ENCODE measurements around the gene HTT.
A peak's percentile ranks its signal among the peaks of the same experiment; 100 is the strongest.
"Not testable (repeated sequence)": the region's sequence is repeated elsewhere in the genome, so short reads cannot be mapped to it uniquely, and the experiment has no call there.

The HTT gene

DNA sequence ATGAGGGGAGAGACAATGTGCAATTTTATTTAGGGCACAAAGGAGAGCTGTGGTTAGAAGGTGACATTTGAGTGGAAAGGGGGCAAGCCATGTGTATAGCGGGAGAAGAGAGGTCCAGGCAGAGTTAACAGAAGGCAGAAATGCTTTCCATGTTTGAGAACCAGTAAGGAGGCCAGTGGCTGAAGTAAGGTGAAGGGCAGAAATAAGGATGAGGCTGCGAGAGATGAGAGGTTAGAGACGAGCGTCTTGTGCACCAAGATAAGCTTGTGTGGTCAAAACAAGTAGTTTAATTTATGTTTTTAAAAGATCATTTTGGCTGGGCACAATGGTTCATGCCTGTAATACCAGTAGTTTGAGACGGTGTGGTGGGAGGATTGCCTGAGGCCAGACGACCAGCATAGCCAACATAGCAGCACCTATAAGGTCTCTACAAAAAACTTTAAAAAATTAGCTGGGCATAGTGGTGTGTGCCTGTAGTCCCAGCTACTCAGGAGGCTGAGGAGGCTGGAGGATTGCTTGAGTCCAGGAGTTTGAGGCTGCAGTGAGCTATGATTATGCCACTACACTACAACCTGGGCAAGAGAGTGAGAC lies 8.5 kb downstream of the HTT start:
- DNase-seq = no peak

DNA sequence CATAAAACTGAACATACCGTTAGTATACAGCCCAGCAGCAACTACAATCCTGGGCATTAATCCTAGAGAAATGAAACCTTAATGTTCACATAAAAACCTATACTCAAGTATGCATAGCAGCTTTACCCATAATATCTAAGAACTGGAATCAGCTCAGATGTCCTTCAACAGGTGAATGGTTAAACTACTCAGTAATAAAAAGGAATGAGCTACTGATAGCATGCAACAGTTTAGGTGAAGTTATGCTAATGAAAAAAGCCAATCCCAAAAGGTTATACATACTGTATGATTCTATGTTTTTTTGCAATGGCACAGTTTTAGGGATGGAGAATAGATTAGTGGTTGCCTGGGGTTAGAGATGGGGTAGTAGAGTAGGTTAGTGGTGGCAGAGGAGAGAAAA lies 9.3 kb downstream of the HTT start:
- DNase-seq = no peak

DNA sequence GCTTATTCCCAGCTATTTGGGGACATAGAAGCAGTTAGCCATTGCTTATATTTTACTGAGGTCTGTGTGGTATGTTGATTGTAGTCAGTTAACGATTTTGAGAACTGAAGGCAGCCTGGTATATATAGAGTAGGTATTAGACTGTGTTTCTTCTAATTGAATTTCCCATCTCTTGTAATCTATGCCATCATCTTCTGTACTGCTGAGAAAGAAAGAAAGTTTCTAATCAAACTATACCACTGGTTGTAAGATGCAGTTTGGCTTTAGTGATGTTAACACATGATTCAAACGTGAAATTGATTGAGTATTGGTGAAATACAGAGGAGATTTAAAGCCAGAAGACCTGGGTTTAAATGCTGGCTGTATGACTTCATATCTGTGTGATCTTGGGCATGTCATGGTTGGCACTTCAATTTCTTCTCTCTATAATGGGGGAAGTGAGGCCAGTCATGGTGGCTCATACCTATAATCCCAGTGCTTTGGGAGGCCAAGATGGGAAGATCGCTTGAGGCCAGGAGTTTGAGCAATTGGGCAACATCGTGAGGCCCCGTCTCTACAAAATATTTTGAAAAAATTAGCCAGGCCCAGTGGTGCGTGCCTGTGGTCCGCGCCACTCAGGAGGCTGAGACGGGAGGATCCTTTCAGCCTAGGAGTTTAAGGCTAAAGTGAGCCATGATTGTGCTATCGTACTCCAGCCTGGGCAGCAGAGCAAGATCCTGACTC lies 11.6 kb downstream of the HTT start:
- no peak for DNase-seq

DNA sequence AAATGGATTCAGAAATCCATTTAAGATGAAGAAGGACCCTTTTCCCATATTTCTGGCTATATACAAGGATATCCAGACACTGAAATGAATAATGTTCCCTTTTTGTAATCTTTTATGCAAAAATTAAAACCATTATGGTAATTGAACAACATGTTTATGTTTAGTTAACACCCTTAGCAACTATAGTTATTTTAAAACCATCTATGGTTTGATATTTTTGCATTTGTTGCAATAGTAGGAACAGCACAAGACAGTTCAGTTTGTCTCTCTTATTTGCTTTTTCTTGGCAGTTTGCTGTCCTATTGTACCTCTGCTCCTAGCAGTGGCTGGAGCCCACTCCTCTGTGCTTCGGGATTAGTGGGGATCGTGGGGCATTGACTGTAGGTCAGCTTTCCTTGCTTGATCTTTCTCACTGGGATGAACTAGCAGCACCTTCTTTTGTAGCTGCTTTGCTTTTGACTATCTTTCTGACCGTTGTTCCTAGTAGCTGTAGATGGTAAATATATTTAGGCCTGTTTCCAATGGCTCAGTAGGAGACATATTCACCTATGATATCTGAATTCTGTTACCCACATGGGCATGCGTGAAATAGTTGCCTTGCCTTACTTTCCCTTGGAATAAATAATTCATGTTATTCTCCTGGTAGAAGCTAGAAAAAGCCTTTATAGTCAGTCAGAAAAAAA lies 12.8 kb downstream of the HTT start:
- no peak for DNase-seq

DNA sequence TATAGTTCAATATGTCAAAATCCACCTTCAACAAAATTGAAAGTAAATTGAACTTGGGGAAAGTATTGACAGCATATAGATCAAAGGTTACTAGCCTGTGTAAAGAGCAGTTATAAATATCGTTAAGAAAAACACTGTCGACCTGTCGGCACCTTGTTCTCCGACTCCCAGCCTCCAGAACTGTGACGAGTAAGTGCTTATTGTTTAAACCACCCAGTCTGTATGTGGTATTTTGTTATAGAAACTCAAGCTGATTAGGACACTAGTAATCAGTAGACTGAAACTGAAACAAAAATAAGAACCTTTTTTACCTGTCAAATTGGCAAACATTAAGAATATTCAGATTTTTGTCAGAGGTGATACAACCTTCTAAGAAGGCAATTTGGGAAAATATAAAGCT lies 17.0 kb downstream of the HTT start:
- DNase-seq = no peak

DNA sequence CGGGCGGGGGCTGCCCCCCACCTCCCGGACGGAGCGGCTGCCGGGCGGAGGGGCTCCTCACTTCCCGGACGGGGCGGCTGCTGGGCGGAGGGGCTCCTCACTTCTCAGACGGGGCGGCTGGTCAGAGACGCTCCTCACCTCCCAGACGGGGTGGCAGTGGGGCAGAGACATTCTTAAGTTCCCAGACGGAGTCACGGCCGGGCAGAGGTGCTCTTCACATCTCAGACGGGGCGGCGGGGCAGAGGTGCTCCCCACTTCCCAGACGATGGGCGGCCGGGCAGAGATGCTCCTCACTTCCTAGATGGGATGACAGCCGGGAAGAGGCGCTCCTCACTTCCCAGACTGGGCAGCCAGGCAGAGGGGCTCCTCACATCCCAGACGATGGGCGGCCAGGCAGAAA lies 20.2 kb downstream of the HTT start:
- DNase-seq = not testable (repeated sequence)

DNA sequence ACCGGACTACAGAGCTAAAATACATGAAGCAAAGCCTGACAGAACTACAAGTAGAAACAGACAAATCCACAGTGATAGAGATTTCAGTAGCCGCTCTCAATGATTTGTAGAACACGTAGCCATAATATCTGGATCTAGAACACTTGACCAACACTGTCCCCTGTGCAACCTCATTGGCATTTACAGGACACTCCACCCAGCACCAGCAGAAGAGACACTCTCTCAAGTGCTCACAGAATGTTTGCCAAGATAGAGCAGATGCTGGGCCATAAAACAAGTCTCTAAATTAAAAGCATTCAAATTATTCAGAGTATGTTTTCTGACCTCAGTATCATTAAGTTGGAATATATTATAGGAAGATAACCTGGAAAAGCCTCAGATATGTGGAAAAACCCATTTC lies 21.7 kb downstream of the HTT start:
- no peak for DNase-seq

DNA sequence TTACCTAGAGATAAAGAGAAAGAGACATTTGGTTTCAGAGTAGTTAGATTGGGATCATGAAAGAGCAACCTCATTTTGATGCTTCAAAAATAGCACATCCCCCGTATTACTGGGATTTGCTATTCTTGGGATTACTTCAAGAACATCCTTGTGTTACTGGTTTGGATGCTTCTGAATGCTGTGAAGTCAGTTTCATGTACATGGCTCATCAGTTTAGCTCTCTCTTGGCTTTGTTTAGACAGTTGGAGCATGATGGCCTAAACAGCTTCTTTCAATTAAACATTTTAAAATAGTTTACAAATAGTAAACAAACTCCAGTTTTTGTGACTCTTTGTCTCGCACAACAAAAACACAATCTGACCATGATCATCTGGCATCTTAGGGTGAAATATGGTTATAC lies 23.9 kb downstream of the HTT start:
- no peak for DNase-seq

DNA sequence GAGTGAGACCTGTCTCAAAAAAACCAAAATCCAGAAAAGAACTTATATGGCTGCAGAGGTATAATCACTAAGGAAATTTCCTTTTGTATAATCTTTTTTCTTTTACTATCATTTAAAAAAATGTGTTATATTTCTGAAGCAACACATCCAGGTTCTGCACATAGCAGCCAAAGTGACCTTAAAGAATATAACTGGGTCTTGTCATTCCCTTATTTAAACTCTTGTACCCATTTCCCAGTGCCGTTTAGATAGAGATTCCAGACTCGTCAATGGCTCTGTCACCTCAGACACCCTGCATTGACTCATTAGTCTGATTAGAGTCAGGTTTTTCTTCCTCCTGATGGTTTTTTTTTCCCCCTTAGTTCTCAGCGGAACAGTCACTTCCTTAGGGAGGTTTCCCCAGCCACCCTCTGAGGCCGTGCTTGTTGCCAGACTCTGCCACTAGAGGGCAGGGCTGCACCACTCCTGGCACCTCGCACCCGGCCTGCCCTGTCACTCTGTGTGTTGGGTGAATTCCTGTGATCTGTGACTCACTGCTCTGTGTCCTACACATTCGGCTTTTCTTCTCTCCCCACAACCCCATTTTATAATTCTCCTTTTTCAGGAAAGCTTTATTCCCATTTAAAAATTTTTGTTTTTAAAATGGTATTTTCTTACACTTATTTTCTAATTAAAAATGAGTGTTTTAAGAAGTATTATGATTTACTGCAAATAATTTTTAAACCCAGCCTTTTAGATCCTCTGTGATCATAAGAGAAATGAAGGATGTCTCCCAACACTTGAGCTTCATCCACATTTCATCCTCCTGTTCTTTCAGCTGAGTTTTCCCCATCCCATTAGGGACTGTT lies 32.1 kb downstream of the HTT start:
- DNase-seq = peak; percentile 94 to 96 (median 94)

DNA sequence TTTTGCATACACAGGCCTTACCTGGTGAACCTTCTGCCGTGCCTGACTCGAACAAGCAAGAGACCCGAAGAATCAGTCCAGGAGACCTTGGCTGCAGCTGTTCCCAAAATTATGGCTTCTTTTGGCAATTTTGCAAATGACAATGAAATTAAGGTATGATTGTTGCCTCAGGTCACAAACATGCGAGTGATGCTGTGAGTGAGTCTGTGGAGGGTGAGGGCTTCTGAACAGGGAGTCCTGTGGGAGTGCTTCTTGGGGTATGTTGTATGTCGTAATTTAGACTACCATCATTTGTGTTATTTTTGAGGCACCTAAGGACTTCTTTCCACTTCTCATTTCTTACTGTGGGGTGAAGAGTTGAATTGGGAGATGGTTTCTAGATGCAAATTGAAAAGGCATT lies 32.8 kb downstream of the HTT start:
- no peak for DNase-seq

DNA sequence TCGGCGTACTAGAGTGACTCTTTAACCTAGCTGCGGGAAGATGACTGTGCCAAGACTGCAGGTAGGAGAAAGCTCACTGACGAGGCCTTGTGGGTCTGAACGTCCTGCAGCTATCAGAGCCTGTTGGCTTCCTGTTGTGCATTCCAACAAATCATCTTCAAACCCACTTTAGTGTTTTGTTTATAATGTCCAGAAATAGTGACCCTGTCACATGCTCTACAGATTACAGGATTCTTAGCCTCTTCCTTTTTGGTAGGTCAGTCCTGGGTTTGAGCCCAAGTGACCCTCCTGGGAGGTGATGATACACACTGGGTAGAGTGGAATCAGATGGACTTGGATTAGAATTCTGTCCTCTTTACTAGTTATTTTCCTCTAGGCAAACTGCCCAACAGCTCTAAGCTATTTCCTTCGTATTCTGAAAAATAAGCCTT lies 33.2 kb downstream of the HTT start:
- DNase-seq = no peak

DNA sequence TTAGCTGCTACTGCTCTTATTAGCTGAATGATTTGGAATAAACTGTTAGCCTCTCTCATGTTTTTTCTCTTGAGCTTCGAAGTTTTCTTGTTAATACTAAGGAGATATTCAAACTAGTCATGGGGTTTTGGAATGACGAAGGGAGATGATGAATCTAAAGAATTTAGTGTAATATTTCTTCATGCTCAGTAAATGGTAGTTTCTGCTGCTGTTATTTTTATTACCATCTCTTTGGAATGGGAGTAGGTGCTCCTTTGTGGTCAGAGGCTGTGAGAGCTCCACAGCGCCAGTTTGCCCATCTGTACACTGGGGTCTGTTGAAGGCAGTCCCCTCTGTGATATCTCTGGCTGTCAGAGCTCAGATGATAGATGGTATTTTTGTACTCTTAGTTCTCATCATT lies 33.7 kb downstream of the HTT start:
- no peak for DNase-seq

DNA sequence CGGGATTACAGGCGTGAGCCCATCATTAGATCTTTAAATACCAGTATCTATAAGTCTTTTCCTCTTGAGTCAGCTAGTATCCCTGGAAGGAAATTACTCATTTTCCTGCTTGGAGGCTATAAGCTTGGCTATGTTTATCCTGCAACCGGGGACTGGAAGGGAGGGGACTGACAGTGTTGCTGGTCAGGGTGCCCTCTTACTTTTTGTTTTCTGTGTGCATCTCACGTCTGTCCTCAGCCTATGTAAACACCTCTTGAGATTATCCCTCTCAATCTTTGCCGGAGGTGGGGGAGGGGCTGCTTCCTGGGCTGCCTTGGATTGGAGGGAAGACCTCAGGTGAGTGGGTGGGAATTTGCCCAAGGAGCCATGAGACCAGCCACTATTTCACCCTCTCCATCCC lies 37.0 kb downstream of the HTT start:
- no peak for DNase-seq

DNA sequence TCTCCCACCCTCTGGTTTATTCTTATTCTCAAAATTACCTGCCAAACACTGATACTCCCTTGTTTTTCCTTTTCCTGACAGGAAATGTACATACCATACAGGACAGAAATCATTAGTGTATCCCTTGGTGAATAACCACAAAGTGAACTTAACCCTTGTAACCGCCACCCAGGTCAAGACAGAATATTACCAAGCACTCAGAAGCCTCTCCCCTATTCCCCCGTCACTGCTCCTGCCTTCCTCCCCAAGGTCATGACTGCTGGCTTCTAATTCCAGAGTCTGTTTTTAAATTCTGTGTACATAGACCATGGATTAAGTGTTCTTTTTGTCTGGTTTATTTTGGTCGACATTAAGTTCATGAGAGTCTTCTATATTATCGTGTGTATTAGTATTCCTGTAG lies 37.7 kb downstream of the HTT start:
- DNase-seq = no peak

DNA sequence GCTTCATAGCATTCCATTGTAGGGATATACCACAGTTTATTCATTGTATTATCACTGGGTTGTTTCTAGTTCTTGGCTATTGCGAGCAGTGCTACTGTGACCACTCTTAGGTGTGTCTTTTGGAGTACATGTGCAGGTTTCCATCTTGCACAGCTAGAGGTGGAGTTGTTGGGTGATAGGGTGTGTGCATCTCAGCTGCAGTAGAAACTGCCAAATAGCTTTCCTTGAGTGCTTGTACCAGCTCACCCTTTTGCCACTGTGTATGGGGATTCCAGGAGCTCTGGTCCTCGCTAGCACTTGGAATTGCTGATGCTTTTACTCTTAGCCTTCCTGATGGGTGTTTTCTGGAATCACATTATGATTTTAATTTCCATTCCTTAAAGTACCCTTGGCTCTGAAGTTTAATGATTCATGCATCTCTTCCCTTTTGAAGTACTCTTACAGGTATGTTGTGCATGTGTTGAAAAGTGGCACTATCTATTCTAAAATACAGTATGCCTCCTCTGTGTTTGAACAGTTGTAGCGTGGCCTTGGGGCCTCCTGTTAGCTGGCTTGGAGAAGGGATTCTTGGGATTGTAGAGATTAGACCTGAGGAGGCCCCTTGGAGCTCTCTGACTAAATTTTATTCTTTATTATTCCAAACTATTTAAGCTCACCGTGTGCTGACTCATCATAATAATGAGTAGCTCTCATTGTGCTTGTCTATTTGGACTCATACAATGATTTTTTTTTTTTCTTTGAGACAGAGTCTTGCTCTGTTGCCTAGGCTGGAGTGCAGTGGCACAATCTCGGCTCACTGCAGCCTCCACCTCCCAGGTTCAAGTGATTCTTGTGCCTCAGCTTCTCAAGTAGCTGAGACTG lies 38.4 kb downstream of the HTT start:
- DNase-seq = no peak

DNA sequence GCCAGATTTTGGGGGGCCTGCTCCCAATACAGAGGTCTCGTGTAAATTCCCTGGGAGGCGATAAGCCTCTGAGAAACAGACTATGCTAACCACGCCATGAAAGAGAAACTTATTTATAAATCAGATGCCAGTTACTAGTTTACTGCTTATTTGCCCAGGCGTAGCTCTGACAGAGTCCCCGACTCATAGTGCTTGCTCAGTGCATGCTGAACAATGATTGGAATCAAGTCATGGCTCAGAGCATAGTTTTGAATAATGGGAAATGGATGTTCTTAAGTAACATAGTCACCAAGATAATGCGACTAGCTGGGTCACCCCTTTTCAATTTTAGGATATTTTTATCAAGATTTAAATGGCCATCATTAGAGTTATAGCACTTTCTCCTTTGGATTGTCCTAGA lies 39.9 kb downstream of the HTT start:
- DNase-seq = no peak

DNA sequence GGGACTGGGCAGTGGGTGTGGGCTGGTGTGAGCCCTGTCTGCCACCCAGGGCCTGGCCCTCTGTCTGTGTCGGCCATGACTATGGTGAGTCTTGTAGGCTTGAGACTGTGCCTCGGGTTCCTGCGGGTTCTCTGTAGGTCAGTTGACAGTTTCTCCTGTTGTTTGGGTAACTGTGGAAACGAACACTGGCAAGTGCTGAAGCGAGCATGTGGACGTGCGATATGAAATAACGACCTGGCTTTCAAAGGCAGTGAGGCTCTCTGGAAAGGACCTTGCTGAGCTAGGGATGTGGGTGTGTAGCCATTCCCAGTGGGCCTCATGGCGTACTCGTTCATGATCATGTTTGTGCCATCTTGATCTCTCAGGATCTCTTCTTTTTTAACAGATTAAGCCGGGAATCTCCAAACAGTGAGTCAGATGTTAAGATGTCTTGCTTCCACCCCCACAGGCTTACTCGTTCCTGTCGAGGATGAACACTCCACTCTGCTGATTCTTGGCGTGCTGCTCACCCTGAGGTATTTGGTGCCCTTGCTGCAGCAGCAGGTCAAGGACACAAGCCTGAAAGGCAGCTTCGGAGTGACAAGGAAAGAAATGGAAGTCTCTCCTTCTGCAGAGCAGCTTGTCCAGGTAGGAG lies 41.3 kb downstream of the HTT start:
- DNase-seq = no peak

DNA sequence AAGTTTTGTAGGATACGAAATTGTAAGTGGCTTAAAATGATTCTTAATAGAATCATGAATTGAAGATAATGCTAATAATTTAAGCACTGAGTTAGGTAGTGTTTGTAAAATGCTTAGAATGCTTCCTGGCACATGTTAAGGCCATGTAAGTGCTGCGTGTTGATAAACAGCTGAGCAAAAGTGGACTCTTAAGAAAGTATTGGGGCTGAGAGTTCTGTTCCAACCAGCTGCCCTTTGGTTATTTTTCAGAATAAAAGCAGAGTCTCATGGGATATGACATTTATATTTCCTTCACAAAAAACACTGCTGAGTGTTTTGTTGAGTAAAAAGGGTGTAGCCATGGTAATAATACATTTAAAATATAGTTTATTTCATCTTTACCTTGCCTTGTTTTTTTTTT lies 42.5 kb downstream of the HTT start:
- no peak for DNase-seq

DNA sequence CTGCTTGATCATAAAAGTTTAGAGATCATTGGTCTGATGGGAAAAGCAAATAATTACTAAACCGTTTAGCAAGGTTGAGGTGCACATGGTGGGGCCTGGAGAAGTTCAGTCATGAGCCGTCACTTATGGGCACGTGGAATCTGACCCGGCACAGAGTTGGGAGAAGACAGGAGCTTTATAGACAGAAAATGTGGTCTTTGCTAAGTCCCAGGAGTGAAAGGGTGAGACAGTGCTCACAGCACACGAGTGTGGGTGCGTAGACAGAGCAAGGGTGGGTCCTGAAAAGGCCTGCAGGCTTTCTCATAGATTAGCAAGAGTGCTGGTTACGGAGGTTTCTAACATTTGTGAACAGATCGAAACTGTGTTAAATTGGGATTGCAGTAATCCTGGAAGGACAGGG lies 43.8 kb downstream of the HTT start:
- no peak for DNase-seq

DNA sequence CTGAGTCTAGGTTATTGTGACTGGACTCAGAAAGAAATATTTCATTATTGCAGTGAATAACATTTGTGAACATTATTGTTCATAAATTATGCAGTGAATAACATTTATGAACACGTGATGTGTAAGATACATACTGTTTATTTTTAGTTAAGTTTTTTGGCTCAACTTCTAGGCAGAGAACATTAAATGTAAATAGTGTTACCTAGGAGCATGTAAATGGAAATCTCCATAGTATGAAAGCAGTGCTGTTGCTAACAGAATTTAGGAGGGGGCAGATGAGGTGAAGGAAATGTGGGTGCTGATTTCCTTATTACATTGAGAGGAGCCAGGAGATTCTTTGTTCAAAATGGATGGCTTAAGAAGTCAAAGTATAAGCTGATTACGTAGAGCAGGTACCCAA lies 45.0 kb downstream of the HTT start:
- DNase-seq = no peak

DNA sequence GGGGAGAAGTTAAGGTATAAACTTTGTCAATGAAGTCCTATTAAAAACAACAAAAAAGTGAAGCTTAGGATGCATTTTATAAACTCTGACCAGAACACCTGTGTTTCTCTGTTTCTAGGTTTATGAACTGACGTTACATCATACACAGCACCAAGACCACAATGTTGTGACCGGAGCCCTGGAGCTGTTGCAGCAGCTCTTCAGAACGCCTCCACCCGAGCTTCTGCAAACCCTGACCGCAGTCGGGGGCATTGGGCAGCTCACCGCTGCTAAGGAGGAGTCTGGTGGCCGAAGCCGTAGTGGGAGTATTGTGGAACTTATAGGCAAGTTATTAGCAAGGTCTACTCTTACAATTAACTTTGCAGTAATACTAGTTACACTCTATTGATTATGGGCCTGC lies 46.6 kb downstream of the HTT start:
- DNase-seq = no peak

DNA sequence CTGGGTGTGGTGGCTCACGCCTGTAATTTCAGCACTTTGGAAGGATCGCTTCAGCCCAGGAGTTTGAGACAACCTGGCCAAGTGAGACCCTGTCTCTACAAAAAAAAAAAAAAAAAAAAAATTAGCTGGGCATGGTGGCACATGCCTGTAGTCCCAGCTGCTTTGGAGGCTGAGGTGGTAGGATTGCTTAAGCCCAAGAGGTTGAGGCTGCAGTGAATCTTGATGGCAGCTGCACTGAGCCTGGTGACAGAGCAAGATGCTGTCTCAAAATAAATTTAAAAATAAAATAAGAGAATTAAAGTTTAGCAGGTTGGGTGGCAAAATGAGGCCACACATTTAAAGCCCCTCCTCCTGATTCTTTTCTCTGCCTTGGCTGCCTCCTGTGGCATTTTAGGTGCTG lies 47.1 kb downstream of the HTT start:
- DNase-seq = no peak

Measured in suppressor macrophage (primary cell).